Sciatic nerve (tissue), 2 donors: ENCODE results near the gene DEK. TPM values are rescaled to one million over a fixed set of nuclear protein-coding genes. Genes with fewer than 3 reads are reported as not detected.
"Not testable (repeated sequence)": the region's sequence is repeated elsewhere in the genome, so short reads cannot be mapped to it uniquely, and the experiment has no call there.

Source experiments
- ATAC-seq: fragments of 200-7000 bp; cut with Tn5 transposase; one replicate; pipeline ENCODE4 v1.9.1; 2020; ENCODE audit warnings: mild to moderate bottlenecking, moderate library complexity
- DNase-seq: peaks from one replicate; pipeline ENCODE4 v3.0.0-alpha.2; 2020; ENCODE audit warnings: low spot score
- intact Hi-C: fragments of 100-400 bp; cut with DNase I; formaldehyde crosslinking; loops from one replicate; pipeline ENCODE4 v1.14.2; 2022
- total RNA-seq: library from RNA; stranded (reverse); fragmentation: NEBNext Ultra II Directional; extraction: Animal tissue kit (Norgen Biotek cat#: 25700); gene quantifications from one replicate; pipeline ENCODE4 v1.2.1, GENCODE V29; 2021
- donor health status: DM: no; HTN: no; CAD: no.
- donor health status: DM: no; HTN: no; CAD: no.

Gene DEK
- total RNA-seq, 1 donor from 2014 or later, result 85.3 TPM

- intact Hi-C loops, result no loop called here
- DNase-seq, result no peak
- ATAC-seq, result no peak
Observed at GRCh38 chr6:18243302-18243893, 20.9 kb downstream of the DEK start.

- intact Hi-C loops, result no loop called here
- ATAC-seq, result no peak
- DNase-seq, result no peak
Observed at GRCh38 chr6:18242062-18242851, 22.1 kb downstream of the DEK start.

GRCh38 chr6:18241208-18242038 is 22.9 kb downstream of the DEK start:
- ATAC-seq, result no peak
- intact Hi-C loops, result no loop called here
- DNase-seq, result no peak

GRCh38 chr6:18240230-18240629 is 24.1 kb downstream of the DEK start:
- DNase-seq, result no peak

GRCh38 chr6:18237167-18237566 is 27.2 kb downstream of the DEK start:
- intact Hi-C loops, result no loop called here
- DNase-seq (no peak), ATAC-seq (no peak)

More at GRCh38 chr6:18240230-18240629, 24.1 kb downstream of the DEK start:
- no peak for ATAC-seq
- intact Hi-C loops, result no loop called here

- ATAC-seq (no peak), DNase-seq (no peak)
- intact Hi-C loops, result no loop called here
Observed at GRCh38 chr6:18235524-18235923, 28.8 kb downstream of the DEK start.

GRCh38 chr6:18234564-18234963 is 29.8 kb downstream of the DEK start:
- no peak for ATAC-seq
- intact Hi-C loops, result no loop called here

GRCh38 chr6:18233770-18234169 is 30.6 kb downstream of the DEK start:
- ATAC-seq, intact Hi-C loops, DNase-seq: not testable (repeated sequence)

More at GRCh38 chr6:18234564-18234963, 29.8 kb downstream of the DEK start:
- DNase-seq, result no peak

GRCh38 chr6:18231856-18232255 is 32.5 kb downstream of the DEK start:
- intact Hi-C loops, ATAC-seq, DNase-seq: not testable (repeated sequence)

- intact Hi-C loops, result not testable (repeated sequence)
Observed at GRCh38 chr6:18228590-18228989, 35.7 kb downstream of the DEK start.

GRCh38 chr6:18227166-18227565 is 37.2 kb downstream of the DEK start:
- intact Hi-C loops, DNase-seq, ATAC-seq: not testable (repeated sequence)

More at GRCh38 chr6:18228590-18228989, 35.7 kb downstream of the DEK start:
- ATAC-seq, DNase-seq: not testable (repeated sequence)

- intact Hi-C loops, DNase-seq, ATAC-seq: not testable (repeated sequence)
Observed at GRCh38 chr6:18226451-18227105, 37.8 kb downstream of the DEK start.

- ATAC-seq (no peak), DNase-seq (no peak)
- intact Hi-C loops, result no loop called here
Observed at GRCh38 chr6:18221288-18221615, 43.1 kb downstream of the DEK start.

GRCh38 chr6:18219591-18219990 is 44.7 kb downstream of the DEK start:
- DNase-seq, result no peak
- ATAC-seq, result no peak
- intact Hi-C loops, result no loop called here

GRCh38 chr6:18218233-18218632 is 46.1 kb downstream of the DEK start:
- no peak for ATAC-seq
- DNase-seq, result no peak
- intact Hi-C loops, result no loop called here

GRCh38 chr6:18216411-18216810 is 47.9 kb downstream of the DEK start:
- intact Hi-C loops, result no loop called here
- DNase-seq (no peak), ATAC-seq (no peak)

- DNase-seq (no peak), ATAC-seq (no peak)
- intact Hi-C loops, result no loop called here
Observed at GRCh38 chr6:18215436-18215835, 48.9 kb downstream of the DEK start.

- intact Hi-C loops, result no loop called here
- no peak for DNase-seq
Observed at GRCh38 chr6:18214003-18214402, 50.3 kb downstream of the DEK start.

GRCh38 chr6:18213439-18213838 is 50.9 kb downstream of the DEK start:
- DNase-seq (no peak), ATAC-seq (no peak)
- intact Hi-C loops, result no loop called here

More at GRCh38 chr6:18214003-18214402, 50.3 kb downstream of the DEK start:
- ATAC-seq, result no peak
